Neuronal stem cell (in vitro differentiated cells): ENCODE measurements around the gene SMIM5.

Experiments
- DNase-seq: peaks from one replicate; pipeline ENCODE4 v3.0.0-alpha.2; 2013; ENCODE audit warnings: low spot score
- H2AFZ ChIP-seq: one replicate; pipeline ENCODE4 v1.6.1; 2013; ENCODE audit warnings: mild to moderate bottlenecking, low read length, inconsistent platforms
- H2AK5ac ChIP-seq: 2 replicates; pipeline ENCODE4 v1.6.1; 2013; ENCODE audit warnings: low read depth, mild to moderate bottlenecking, inconsistent platforms, low read length, moderate library complexity, mixed read lengths
- H2BK120ac ChIP-seq: 2 replicates; pipeline ENCODE4 v1.6.1; 2013; ENCODE audit warnings: low read depth, mild to moderate bottlenecking, inconsistent platforms, low read length, moderate library complexity, mixed read lengths
- H2BK12ac ChIP-seq: one replicate; pipeline ENCODE4 v1.6.1; 2013; ENCODE audit warnings: low read length, inconsistent platforms
- H2BK15ac ChIP-seq: 2 replicates; pipeline ENCODE4 v1.6.1; 2013; ENCODE audit warnings: mild to moderate bottlenecking, low read length, inconsistent platforms, mixed read lengths
- H2BK5ac ChIP-seq: one replicate; pipeline ENCODE4 v1.6.1; 2013; ENCODE audit warnings: inconsistent platforms, mild to moderate bottlenecking, low read length, moderate library complexity
- H3K14ac ChIP-seq: one replicate; pipeline ENCODE4 v1.6.1; 2013; ENCODE audit warnings: low read length, inconsistent platforms
- H3K18ac ChIP-seq: 2 replicates; pipeline ENCODE4 v1.6.1; 2013; ENCODE audit warnings: low read length, inconsistent platforms
- H3K23ac ChIP-seq: 2 replicates; pipeline ENCODE4 v1.6.1; 2013; ENCODE audit warnings: low read depth, mild to moderate bottlenecking, mixed read lengths, low read length, inconsistent platforms; ENCODE audit not compliant: poor library complexity
- H3K27ac ChIP-seq: replicated peaks from 3 replicates; pipeline ENCODE4 v1.5.1; 2013; ENCODE audit warnings: low read length, inconsistent platforms
- H3K27me3 ChIP-seq, 3 experiments: 2 replicates each; pipeline ENCODE4 v1.6.1; 2013; ENCODE audit warnings: low read length in 3 of 3, mild to moderate bottlenecking in 2 of 3, inconsistent platforms in 1 of 3, low read depth in 1 of 3, mixed read lengths in 1 of 3, moderate library complexity in 1 of 3; ENCODE audit not compliant: control insufficient read depth in 3 of 3, insufficient read depth in 3 of 3
- H3K36me3 ChIP-seq, 2 donors: replicated peaks in 1 of 2; 2 replicates each; pipeline ENCODE4 v1.6.1; 2013; ENCODE audit warnings: low read length in 2 of 2; ENCODE audit not compliant: control insufficient read depth in 2 of 2, insufficient read depth in 2 of 2
- H3K4ac ChIP-seq: 2 replicates; pipeline ENCODE4 v1.6.1; 2013; ENCODE audit warnings: inconsistent platforms, mild to moderate bottlenecking, low read length, moderate library complexity
- H3K4me1 ChIP-seq, 2 donors: 1 replicate in 1 of 2; 2 replicates in 1 of 2; pipeline ENCODE4 v1.6.1; 2013; ENCODE audit warnings: low read length in 2 of 2, low read depth in 1 of 2; ENCODE audit not compliant: control insufficient read depth in 2 of 2, insufficient read depth in 1 of 2
- H3K4me2 ChIP-seq: one replicate; pipeline ENCODE4 v1.6.1; 2013; ENCODE audit warnings: mild to moderate bottlenecking, low read length, inconsistent platforms; ENCODE audit not compliant: insufficient read depth, poor library complexity, severe bottlenecking
- H3K4me3 ChIP-seq, 2 donors: 2 replicates each; pipeline ENCODE4 v1.5.1; 2013; ENCODE audit warnings: low read length in 2 of 2, mild to moderate bottlenecking in 2 of 2, inconsistent platforms in 1 of 2, moderate library complexity in 1 of 2
- H3K79me1 ChIP-seq: one replicate; pipeline ENCODE4 v1.6.1; 2013; ENCODE audit warnings: low read depth, mild to moderate bottlenecking, inconsistent platforms, low read length, moderate library complexity
- H3K9ac ChIP-seq: one replicate; pipeline ENCODE4 v1.6.1; 2013; ENCODE audit warnings: mild to moderate bottlenecking, low read depth, low read length, inconsistent platforms; ENCODE audit not compliant: poor library complexity
- H3K9me3 ChIP-seq, 2 donors: replicated peaks in 1 of 2; 2 replicates each; pipeline versions ENCODE3 to v1.6.1; 2013; ENCODE audit warnings: low read length in 2 of 2, mild to moderate bottlenecking in 2 of 2, inconsistent platforms in 1 of 2, low read depth in 1 of 2, mixed read lengths in 1 of 2, moderate library complexity in 1 of 2; ENCODE audit not compliant: control insufficient read depth in 2 of 2, insufficient read depth in 1 of 2
- H4K8ac ChIP-seq: one replicate; pipeline ENCODE4 v1.6.1; 2013; ENCODE audit warnings: low read depth, mild to moderate bottlenecking, inconsistent platforms, low read length, moderate library complexity
- H4K91ac ChIP-seq: one replicate; pipeline ENCODE4 v1.6.1; 2013; ENCODE audit warnings: low read length, low read depth, mild to moderate bottlenecking, inconsistent platforms; ENCODE audit not compliant: poor library complexity
- WGBS, 2 donors: extraction: QIAGEN DNeasy Blood & Tissue Kit; methylation state at CpG; one replicate each; pipeline ENCODE4 v1.1.7; 2013; ENCODE audit warnings: missing lambda C conversion rate in 2 of 2, mixed read lengths in 1 of 2; ENCODE audit not compliant: insufficient read length in 2 of 2, insufficient replicate concordance in 1 of 2; ENCODE audit errors: extremely low coverage in 2 of 2; 5-methylcytosine and 5-hydroxymethylcytosine counted together

Gene SMIM5

GRCh38 chr17:75642182-75642783, 9.0 kb downstream of the SMIM5 start:
- no CpG with 5 or more reads among the region's 7 CpGs for WGBS, 2 donors
- no peak overlapping the region for H3K4me2 ChIP-seq
- no peak overlapping the region for H2AFZ ChIP-seq
- H3K4me3 ChIP-seq = peak overlapping the region in 1 of 2 donors; percentile 8
- no peak overlapping the region for H4K8ac ChIP-seq
- no peak overlapping the region for H3K4ac ChIP-seq
- no peak overlapping the region for H2AK5ac ChIP-seq
- H3K27me3 ChIP-seq = no peaks in the 10 kb centered on the region
- H3K79me1 ChIP-seq = peaks cover 7% of the 10 kb centered on the region
- H3K27ac ChIP-seq = no peak overlapping the region
- no peak overlapping the region for H2BK12ac ChIP-seq
- no peak overlapping the region for H2BK5ac ChIP-seq
- peaks cover 2 to 11% of the 10 kb centered on the region in 2 donors for H3K36me3 ChIP-seq
- no peak overlapping the region for H2BK120ac ChIP-seq
- no peak overlapping the region for H3K23ac ChIP-seq
- no peak for DNase-seq
- no peaks in the 10 kb centered on the region for H3K4me1 ChIP-seq
- H3K18ac ChIP-seq = no peak overlapping the region
- H3K9me3 ChIP-seq = peaks cover 0 to 2% of the 10 kb centered on the region in 2 donors
- H2BK15ac ChIP-seq = no peak overlapping the region
- H4K91ac ChIP-seq = no peak overlapping the region
- no peak overlapping the region for H3K14ac ChIP-seq
- H3K9ac ChIP-seq = no peak overlapping the region

- WGBS, 2 donors = 100% methylated on average over 1 of the region's 17 CpGs; no CpG with 5 or more reads in 1 of the 2 donors
- H3K27ac ChIP-seq = no peak overlapping the region
These were observed 9.8 kb downstream of the SMIM5 start for GRCh38 chr17:75642784-75643642.

GRCh38 chr17:75643643-75644017, 10.4 kb downstream of the SMIM5 start:
- H2BK15ac ChIP-seq = no peak overlapping the region
- DNase-seq = no peak

More at GRCh38 chr17:75642784-75643642, 9.8 kb downstream of the SMIM5 start:
- Histone ChIP-seq H2AK5ac (no peak overlapping the region), H2AFZ (no peak overlapping the region), H3K27me3 (no peaks in the 10 kb centered on the region), H3K79me1 (peaks cover 7% of the 10 kb centered on the region), H2BK15ac (no peak overlapping the region), H2BK120ac (no peak overlapping the region), H2BK12ac (no peak overlapping the region), H3K4me3 (no peak overlapping the region), H2BK5ac (no peak overlapping the region), H3K9me3 (peaks cover 0 to 4% of the 10 kb centered on the region in 2 donors), H3K4ac (no peak overlapping the region), H3K18ac (no peak overlapping the region), H3K36me3 (peaks cover 3 to 17% of the 10 kb centered on the region in 2 donors), H4K8ac (no peak overlapping the region), H3K9ac (no peak overlapping the region), H3K4me2 (no peak overlapping the region), H3K23ac (no peak overlapping the region), H3K14ac (no peak overlapping the region), H4K91ac (no peak overlapping the region), H3K4me1 (no peaks in the 10 kb centered on the region)
- DNase-seq = no peak

DNA sequence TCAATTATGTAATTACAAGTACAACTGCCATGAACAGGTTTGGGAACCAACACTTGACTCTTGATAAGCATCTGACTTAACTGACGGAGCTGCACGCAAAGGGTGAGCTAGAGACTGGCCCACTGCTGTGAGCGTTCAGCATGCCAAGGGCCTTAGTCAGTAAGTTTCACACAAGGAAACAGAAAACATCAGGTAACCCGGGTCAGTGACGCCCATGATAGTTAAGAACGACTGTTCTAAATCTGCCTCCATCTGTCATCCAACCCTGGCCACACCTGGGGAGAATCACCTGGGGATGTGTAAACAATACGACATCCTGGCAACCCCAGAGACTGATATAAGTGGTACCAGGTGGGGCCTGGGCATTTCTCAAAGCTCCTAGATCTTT, 12.3 kb downstream of the SMIM5 start:
- DNase-seq = no peak
- H3K27me3 ChIP-seq = no peaks in the 10 kb centered on the region
- no peaks in the 10 kb centered on the region for H3K4me1 ChIP-seq

More at GRCh38 chr17:75643643-75644017, 10.4 kb downstream of the SMIM5 start:
- peaks cover 0 to 4% of the 10 kb centered on the region in 2 donors for H3K9me3 ChIP-seq
- peaks cover 4 to 19% of the 10 kb centered on the region in 2 donors for H3K36me3 ChIP-seq
- no peak overlapping the region for H2AK5ac ChIP-seq
- H3K4me2 ChIP-seq = no peak overlapping the region
- H3K18ac ChIP-seq = no peak overlapping the region
- no peak overlapping the region for H4K8ac ChIP-seq
- no peak overlapping the region for H2AFZ ChIP-seq
- no peak overlapping the region for H4K91ac ChIP-seq
- H3K27me3 ChIP-seq = no peaks in the 10 kb centered on the region
- no peak overlapping the region for H2BK120ac ChIP-seq
- peaks cover 7% of the 10 kb centered on the region for H3K79me1 ChIP-seq
- H2BK12ac ChIP-seq = no peak overlapping the region
- H3K23ac ChIP-seq = no peak overlapping the region
- no peak overlapping the region for H3K27ac ChIP-seq
- H3K14ac ChIP-seq = no peak overlapping the region
- WGBS, 2 donors = no CpG with 5 or more reads among the region's 7 CpGs
- no peak overlapping the region for H3K4me3 ChIP-seq
- no peak overlapping the region for H3K4ac ChIP-seq
- no peak overlapping the region for H2BK5ac ChIP-seq
- H3K4me1 ChIP-seq = no peaks in the 10 kb centered on the region
- H3K9ac ChIP-seq = no peak overlapping the region

More for the DNA sequence above, 12.3 kb downstream of the SMIM5 start:
- Histone ChIP-seq H3K9me3 (peaks cover 0 to 4% of the 10 kb centered on the region in 2 donors), H2BK12ac (no peak overlapping the region), H2BK5ac (no peak overlapping the region), H4K91ac (no peak overlapping the region), H3K23ac (no peak overlapping the region), H3K4me3 (no peak overlapping the region), H3K27ac (no peak overlapping the region), H3K4ac (no peak overlapping the region), H3K4me2 (no peak overlapping the region), H3K9ac (no peak overlapping the region), H2BK15ac (no peak overlapping the region), H3K79me1 (peaks cover 7% of the 10 kb centered on the region), H3K14ac (no peak overlapping the region), H2BK120ac (no peak overlapping the region), H3K36me3 (peaks cover 10 to 34% of the 10 kb centered on the region in 2 donors), H2AFZ (no peak overlapping the region), H4K8ac (no peak overlapping the region), H2AK5ac (no peak overlapping the region), H3K18ac (no peak overlapping the region)
- WGBS, 2 donors = no CpG with 5 or more reads among the region's 7 CpGs
